ENCODE data around the gene TMIGD1.
A peak's percentile ranks its signal among the peaks of the same experiment; 100 is the strongest.

TMIGD1 gene

DNA sequence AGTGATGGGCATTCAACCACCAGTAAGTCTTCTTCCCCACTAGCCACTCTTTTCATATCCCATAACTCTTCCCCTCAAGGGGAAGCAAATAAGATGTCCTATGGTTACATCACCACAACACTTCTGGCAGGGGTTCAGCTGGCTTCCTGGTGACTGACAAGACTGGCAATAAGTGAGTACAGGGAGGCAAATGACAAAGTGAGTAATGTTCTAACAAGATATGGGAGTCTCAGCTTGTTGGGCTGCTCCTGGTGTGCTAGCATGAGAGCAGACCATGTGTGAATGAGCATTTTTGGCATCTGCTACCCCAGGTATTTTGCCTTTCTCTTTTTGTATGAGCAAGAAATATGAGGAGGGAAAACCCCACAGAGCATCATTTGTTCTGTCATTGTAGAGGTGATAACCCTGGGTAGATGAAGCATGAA is 9.9 kb downstream of the TMIGD1 start:
- DNase-seq, result peak in 2 of 6 experiments; percentile 37 to 62

- DNase-seq, result peak; percentile 18 to 83 (median 70)
Measured at GRCh38 chr17:30323262-30323894, 10.5 kb downstream of the TMIGD1 start.

GRCh38 chr17:30321314-30321713 is 12.5 kb downstream of the TMIGD1 start:
- DNase-seq, result no peak

DNA sequence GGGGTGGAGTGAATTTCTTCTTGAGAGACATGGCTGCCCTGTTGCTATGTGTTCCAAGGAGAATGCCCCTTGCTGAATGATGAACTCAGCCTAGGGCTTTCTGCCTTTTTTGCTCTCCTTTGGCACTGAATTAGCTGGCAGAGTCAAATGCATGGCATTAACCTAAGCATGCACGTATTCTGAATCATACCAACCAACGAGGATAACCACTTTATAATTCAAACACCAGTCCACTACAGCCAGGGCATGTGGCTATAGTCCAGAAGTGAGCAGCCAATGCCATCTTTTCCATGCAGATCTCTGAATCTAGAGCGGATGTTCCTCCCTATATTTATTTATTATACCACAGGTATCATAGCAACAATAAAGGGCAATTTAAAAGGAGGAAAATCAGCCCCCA is 15.7 kb downstream of the TMIGD1 start:
- no peak for DNase-seq

GRCh38 chr17:30316736-30317135 is 17.1 kb downstream of the TMIGD1 start:
- no peak for DNase-seq

GRCh38 chr17:30315106-30315505 is 18.8 kb downstream of the TMIGD1 start:
- no peak for DNase-seq

GRCh38 chr17:30314474-30314873 is 19.4 kb downstream of the TMIGD1 start:
- no peak for DNase-seq

- DNase-seq, result no peak
Measured at GRCh38 chr17:30312226-30312625, 21.6 kb downstream of the TMIGD1 start.

- DNase-seq, result no peak
Measured at GRCh38 chr17:30310562-30310961, 23.3 kb downstream of the TMIGD1 start.

DNA sequence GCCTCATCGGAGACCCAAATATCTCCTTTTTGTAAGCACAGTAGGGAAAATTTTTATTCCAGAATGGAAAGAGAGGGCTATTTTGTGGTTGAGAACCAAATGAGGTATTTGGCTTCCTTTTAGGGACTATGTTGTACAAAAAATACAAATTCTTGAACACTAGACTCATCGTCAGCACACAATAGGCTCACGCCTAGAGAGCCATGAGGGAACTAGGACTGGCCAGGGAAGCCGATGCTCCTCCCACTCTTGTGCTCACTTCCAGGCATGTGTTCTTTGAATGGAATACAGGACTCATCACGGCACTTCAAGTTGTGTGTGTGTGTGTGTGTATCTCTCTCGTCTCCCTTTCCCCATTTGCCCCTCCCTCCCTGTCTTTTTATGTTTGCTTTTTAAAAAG is 24.3 kb downstream of the TMIGD1 start:
- no peak for DNase-seq

GRCh38 chr17:30308406-30308805 is 25.5 kb downstream of the TMIGD1 start:
- no peak for DNase-seq

DNA sequence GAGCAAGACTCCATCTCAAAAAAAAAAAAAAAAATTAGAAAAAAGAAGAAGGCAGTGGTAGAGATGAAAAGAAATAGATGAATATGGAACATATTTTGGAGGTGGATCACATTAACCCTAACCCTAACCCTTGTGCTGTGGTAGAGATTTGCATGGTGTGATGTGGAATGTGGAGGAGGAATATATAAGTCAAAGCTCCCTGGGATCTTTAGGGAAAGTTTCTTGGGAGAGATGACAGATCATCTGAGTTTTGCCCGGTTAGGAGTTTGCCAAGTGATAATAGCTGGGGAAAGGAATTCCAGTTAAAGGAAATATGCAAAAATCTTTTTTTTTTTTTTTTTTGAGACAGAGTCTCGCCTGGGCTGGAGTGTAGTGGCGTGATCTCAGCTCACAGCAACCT is 29.1 kb downstream of the TMIGD1 start:
- DNase-seq, result no peak

DNA sequence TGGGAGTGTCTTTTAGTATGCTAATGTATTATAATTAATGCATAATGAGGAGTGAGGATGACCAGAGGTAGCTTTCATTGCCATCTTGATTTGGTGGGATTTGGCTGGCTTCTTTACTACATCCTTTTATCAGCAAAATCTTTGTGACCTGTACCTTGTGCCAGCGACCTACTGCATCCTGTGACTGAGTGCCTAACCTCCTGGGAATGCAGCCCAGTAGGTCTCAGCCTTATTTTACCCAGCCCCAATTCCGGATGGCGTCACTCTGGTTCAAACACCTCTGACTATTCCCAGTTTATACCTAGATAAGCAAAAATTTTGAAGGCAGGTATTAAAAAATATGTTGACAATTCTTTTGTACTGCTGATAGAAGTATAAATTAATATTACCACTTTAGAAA is 31.6 kb downstream of the TMIGD1 start:
- DNase-seq, result no peak

DNA sequence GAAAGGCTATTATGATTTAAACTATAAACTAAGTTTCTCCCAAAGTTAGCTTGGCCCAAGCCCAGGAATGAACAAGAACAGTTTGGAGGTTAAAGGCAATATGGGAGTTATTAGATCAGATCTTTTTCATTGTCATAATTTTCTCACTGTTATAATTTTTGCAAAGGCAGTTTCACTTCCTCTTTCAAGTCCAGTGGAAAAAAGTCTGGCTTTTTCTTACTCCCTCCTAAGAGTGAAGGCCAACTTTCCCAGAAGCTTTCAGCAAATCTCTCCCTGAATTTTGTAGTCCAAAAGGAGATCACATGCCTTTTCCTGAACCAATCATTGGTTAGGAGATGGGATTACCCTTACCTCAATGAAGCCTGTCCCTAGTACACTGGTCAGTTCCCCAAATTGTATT is 33.0 kb downstream of the TMIGD1 start:
- DNase-seq, result no peak

- DNase-seq, result no peak
Measured at GRCh38 chr17:30299000-30299399, 34.9 kb downstream of the TMIGD1 start.

- DNase-seq, result no peak
Measured at GRCh38 chr17:30297715-30298114, 36.1 kb downstream of the TMIGD1 start.

DNA sequence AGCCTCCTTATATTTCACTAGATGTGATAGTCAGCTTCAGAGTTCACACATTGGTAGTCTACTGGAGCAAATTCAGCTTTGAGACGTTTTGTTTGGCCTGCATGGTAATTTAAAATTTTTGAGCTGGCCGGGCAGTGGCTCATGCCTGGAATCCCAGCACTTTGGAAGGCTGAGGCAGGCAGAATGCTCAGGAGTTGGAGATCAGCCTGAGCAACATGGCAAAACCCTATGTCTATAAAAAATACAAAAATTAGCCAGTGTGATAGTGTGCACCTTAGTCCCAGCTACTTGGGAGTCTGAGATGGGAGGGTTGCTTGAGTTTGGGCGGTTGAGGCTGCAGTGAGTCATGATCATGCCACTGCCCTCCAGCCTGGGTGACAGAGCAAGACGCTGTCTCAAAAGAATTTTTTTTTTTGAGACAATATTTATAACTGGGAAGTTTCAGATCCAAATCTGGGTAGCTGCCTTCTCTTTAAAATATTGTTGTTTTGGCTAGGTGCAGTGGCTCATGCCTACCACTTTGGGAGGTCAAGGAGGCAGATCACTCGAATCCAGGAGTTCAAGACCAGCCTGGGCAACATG is 37.3 kb downstream of the TMIGD1 start:
- no peak for DNase-seq

GRCh38 chr17:30292286-30292858 is 41.5 kb downstream of the TMIGD1 start:
- DNase-seq, result no peak

GRCh38 chr17:30291543-30292285 is 42.1 kb downstream of the TMIGD1 start, which contains the start of gene BLMH:
Gene BLMH, minus strand, starts transcription at chr17:30291944. Its CDS starts 125 bp downstream, at chr17:30291819.
- DNase-seq, result peak; percentile 51 to 74 (median 67)

DNA sequence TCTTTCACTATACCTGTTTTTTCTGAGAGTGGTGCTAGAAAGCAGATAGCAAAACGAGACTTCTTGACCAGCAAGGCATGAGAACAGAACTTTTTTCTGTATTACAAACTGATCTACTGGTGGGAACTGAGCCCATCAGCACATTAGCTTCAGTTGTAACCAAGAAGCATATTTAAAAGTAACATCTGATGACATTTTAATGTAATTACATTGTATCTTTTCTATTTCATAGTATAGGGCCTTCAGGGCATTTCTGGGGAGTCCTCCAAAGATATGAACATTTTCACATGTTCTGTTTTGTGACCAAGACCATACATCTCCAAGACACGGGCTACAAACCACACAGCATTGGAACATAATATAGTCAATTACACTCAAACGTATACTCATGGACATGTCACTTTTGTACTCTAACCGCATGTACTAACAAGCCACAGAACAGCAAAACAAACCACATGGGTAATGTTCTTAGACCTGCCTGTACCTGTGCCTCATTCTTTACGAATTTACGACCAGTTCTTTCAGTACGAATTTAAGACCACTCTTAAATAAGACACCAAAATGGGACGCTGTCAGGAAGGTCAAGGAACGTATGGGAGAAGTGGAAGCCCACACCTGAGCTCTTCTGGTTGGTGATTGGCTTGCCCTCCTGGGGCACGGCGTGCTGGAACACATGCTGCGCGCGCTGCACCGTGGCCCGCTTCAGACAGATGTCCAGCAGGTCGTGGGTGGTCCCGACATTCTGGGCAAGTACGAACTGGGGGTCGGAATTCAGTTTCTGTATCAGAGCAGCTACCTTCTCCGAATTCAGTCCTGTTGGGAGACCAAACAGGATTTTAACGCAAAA is 42.9 kb downstream of the TMIGD1 start:
- DNase-seq, result peak in 4 of 6 experiments; percentile 12 to 36 (median 24)

DNA sequence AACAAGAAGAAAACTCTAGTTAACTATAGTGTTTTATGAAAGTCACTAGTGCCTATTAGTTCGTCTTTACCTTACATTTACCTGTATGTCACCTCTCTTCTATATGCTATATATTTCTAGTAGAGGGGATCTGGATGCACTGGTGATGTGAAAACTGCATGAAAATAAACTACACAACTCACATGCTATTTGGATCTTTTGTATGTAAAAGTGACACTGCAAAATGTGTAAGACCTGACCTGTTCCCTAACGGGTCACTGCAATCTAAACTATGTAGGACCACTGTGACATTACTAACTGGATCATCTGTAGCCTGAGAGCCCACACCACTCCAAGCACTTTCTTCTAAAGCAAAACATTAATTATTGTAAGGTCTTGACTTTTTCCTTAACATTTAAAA is 43.8 kb downstream of the TMIGD1 start:
- no peak for DNase-seq

DNA sequence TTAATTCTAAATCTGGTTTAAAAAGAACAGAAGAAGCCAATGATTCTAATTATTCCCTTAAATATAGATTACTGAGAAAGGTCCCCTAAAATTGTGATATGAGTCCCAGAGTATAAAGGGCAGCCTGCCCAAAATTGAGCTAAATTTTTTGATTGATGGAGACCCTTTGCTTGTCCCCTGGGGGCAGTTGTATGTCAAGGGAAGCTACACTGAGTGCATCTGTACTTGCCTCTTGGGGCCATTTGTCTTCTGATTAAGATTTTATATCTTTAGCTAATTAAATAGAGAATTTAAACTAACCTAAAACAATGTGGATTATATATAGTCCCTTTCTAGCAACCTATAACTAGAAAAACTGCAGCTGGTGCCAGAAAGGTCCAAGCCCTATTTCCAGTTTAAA is 54.7 kb downstream of the TMIGD1 start:
- DNase-seq, result no peak

DNA sequence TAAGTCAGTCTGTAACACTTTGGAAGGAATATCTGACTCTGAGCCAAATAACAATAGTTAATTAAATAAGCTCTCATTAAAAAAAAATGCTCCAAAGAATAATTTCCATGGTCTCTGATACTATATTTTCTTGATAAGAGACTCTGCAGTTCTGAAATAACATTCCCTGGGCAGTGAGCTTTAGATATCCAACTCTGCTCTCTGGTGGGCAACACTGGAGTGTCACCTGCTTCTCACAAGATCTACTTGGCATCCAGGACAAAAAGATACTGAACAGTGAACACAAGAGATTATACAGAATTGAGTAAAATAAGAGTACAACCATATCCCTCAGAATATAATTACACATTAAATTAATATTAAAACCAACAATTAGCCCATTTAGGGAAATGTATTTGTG is 55.8 kb downstream of the TMIGD1 start:
- DNase-seq, result no peak

All from stimulated activated naive CD4-positive, alpha-beta T cell (primary cell).